Measurements from ENCODE around the gene MORN5. TPM values are rescaled to one million over a fixed set of nuclear protein-coding genes. Genes with fewer than 3 reads are reported as not detected.

MORN5 gene
- total and polyA plus RNA-seq, 2 experiments from 2014 or later = not detected

- H3K9me2 ChIP-seq (ENCODE audit: insufficient read depth) = peaks cover 3% of the 10 kb centered on the region; the same call in 1 of the 2 replicates
- H3F3A ChIP-seq (replicated peaks; ENCODE audit: low read depth) = peaks cover 15% of the 10 kb centered on the region
- ATAC-seq (peak; percentile 4), DNase-seq (ENCODE audit: low spot score) (no peak)
- peaks cover 41% of the 10 kb centered on the region for H3K4me1 ChIP-seq (ENCODE audit: insufficient read depth)
- Mint-ChIP-seq H3K36me3 (ENCODE audit: low read depth) (no peaks in the 10 kb centered on the region; the same call in 2 of the 3 replicates), H3K27me3 (ENCODE audit: insufficient read depth, low read depth, poor library complexity) (peaks cover 100% of the 10 kb centered on the region), H3K9me3 (peaks cover 11% of the 10 kb centered on the region), H3K4me1 (peaks cover 49% of the 10 kb centered on the region), H3K4me3 (peak overlapping the region; percentile 71), H3K27ac (no peak overlapping the region)
- peak overlapping the region; percentile 97 for H2AFZ ChIP-seq
- no peaks in the 10 kb centered on the region for H3K79me2 ChIP-seq (replicated peaks; ENCODE audit: insufficient read depth)
- H3K27me3 ChIP-seq (ENCODE audit: insufficient read depth) = peaks cover 100% of the 10 kb centered on the region
- peak overlapping the region; percentile 85 for H3K4me2 ChIP-seq
- TF ChIP-seq EZH2phosphoT487 (IDR thresholded peaks at IDR 0.05; ENCODE audit: unreplicated experiment) = peak; percentile 96
- TF ChIP-seq, protein P1, sequence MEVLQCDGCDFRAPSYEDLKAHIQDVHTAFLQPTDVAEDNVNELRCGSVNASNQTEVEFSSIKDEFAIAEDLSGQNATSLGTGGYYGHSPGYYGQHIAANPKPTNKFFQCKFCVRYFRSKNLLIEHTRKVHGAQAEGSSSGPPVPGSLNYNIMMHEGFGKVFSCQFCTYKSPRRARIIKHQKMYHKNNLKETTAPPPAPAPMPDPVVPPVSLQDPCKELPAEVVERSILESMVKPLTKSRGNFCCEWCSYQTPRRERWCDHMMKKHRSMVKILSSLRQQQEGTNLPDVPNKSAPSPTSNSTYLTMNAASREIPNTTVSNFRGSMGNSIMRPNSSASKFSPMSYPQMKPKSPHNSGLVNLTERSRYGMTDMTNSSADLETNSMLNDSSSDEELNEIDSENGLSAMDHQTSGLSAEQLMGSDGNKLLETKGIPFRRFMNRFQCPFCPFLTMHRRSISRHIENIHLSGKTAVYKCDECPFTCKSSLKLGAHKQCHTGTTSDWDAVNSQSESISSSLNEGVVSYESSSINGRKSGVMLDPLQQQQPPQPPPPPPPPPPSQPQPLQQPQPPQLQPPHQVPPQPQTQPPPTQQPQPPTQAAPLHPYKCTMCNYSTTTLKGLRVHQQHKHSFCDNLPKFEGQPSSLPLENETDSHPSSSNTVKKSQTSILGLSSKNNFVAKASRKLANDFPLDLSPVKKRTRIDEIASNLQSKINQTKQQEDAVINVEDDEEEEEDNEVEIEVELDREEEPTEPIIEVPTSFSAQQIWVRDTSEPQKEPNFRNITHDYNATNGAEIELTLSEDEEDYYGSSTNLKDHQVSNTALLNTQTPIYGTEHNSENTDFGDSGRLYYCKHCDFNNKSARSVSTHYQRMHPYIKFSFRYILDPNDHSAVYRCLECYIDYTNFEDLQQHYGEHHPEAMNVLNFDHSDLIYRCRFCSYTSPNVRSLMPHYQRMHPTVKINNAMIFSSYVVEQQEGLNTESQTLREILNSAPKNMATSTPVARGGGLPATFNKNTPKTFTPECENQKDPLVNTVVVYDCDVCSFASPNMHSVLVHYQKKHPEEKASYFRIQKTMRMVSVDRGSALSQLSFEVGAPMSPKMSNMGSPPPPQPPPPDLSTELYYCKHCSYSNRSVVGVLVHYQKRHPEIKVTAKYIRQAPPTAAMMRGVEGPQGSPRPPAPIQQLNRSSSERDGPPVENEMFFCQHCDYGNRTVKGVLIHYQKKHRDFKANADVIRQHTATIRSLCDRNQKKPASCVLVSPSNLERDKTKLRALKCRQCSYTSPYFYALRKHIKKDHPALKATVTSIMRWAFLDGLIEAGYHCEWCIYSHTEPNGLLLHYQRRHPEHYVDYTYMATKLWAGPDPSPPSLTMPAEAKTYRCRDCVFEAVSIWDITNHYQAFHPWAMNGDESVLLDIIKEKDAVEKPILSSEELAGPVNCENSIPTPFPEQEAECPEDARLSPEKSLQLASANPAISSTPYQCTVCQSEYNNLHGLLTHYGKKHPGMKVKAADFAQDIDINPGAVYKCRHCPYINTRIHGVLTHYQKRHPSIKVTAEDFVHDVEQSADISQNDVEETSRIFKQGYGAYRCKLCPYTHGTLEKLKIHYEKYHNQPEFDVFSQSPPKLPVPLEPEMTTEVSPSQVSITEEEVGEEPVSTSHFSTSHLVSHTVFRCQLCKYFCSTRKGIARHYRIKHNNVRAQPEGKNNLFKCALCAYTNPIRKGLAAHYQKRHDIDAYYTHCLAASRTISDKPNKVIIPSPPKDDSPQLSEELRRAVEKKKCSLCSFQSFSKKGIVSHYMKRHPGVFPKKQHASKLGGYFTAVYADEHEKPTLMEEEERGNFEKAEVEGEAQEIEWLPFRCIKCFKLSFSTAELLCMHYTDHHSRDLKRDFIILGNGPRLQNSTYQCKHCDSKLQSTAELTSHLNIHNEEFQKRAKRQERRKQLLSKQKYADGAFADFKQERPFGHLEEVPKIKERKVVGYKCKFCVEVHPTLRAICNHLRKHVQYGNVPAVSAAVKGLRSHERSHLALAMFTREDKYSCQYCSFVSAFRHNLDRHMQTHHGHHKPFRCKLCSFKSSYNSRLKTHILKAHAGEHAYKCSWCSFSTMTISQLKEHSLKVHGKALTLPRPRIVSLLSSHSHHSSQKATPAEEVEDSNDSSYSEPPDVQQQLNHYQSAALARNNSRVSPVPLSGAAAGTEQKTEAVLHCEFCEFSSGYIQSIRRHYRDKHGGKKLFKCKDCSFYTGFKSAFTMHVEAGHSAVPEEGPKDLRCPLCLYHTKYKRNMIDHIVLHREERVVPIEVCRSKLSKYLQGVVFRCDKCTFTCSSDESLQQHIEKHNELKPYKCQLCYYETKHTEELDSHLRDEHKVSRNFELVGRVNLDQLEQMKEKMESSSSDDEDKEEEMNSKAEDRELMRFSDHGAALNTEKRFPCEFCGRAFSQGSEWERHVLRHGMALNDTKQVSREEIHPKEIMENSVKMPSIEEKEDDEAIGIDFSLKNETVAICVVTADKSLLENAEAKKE (CRISPR knock-in tag; IDR thresholded peaks at IDR 0.05) = no peak
- TF ChIP-seq STAT1 (IDR thresholded peaks at IDR 0.05; ENCODE audit: unreplicated experiment) = no peak
- peak; percentile 92 for TF ChIP-seq EZH2 (IDR thresholded peaks at IDR 0.05; ENCODE audit: low read depth, unreplicated experiment)
- TF ChIP-seq ZNF114 (CRISPR knock-in tag; IDR thresholded peaks at IDR 0.05) = no peak
- TF ChIP-seq CREB1 (CRISPR knock-in tag; IDR thresholded peaks at IDR 0.05; ENCODE audit: low read depth) = no peak
- TF ChIP-seq, protein P2, sequence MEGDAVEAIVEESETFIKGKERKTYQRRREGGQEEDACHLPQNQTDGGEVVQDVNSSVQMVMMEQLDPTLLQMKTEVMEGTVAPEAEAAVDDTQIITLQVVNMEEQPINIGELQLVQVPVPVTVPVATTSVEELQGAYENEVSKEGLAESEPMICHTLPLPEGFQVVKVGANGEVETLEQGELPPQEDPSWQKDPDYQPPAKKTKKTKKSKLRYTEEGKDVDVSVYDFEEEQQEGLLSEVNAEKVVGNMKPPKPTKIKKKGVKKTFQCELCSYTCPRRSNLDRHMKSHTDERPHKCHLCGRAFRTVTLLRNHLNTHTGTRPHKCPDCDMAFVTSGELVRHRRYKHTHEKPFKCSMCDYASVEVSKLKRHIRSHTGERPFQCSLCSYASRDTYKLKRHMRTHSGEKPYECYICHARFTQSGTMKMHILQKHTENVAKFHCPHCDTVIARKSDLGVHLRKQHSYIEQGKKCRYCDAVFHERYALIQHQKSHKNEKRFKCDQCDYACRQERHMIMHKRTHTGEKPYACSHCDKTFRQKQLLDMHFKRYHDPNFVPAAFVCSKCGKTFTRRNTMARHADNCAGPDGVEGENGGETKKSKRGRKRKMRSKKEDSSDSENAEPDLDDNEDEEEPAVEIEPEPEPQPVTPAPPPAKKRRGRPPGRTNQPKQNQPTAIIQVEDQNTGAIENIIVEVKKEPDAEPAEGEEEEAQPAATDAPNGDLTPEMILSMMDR (conservative IDR thresholded peaks at IDR 0.05; ENCODE audit: low read depth in 2 of 2) = no peak
- TF ChIP-seq ZNF331 (CRISPR knock-in tag; IDR thresholded peaks at IDR 0.05; ENCODE audit: low read depth) = no peak
- no peak overlapping the region for H3K27ac ChIP-seq (ENCODE audit: low read depth)
- H3K4me3 ChIP-seq = peak overlapping the region; percentile 63
- peaks cover 10% of the 10 kb centered on the region; the same call in 1 of the 2 replicates for H4K20me1 ChIP-seq (replicated peaks; ENCODE audit: insufficient read depth)
- no peaks in the 10 kb centered on the region for H3K36me3 ChIP-seq (ENCODE audit: insufficient read depth)
Observed at GRCh38 chr9:122219856-122220672, 60.4 kb downstream of the MORN5 start.
